Measurements from ENCODE around the gene MED15. TPM values are rescaled to one million over a fixed set of nuclear protein-coding genes. Genes with fewer than 3 reads are reported as not detected.

MED15 gene
- total RNA-seq, 1 donor from 2014 or later, result 83.6 TPM

DNA sequence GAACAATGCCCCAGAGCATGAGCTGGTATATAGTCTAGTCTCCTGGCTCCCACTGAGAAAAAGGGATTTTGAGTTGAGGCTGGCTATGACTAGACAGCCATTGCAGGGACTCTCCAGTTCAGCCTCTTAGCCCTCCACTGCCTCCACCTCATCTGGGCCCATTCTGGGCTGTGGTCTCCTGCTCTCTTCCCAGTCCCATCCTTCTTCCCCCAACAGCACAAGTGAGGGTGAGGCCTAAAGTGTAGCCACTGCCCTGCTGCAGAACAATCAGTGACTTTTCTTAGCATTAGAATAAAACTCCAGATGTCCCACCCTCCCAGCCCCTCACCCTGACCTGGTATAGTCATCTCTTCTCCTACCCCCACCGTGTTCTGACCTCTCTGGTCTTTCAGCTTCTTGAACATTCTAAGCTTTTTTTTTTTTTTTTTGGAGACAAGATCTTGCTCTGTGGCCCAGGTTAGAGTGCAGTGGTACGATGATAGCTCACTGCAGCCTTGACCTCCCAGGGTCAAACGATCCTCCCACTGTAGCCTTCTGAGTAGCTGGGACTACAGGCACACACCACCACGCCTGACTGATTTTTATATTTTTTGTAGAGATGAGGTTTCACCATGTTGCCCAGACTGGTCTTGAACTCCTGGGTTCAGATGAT is 4.3 kb downstream of the MED15 start:
- Mint-ChIP-seq H3K27me3 (ENCODE audit: unreplicated experiment) (peaks cover 3% of the 10 kb centered on the region), H3K9me3 (ENCODE audit: unreplicated experiment) (peaks cover 4% of the 10 kb centered on the region), H3K4me3 (ENCODE audit: unreplicated experiment) (no peak overlapping the region), H3K36me3 (ENCODE audit: unreplicated experiment) (no peaks in the 10 kb centered on the region), H3K4me1 (ENCODE audit: low read depth, unreplicated experiment) (peaks cover 21% of the 10 kb centered on the region), H3K27ac (ENCODE audit: unreplicated experiment) (peak overlapping the region; percentile 28)
- no peak for DNase-seq
- TF ChIP-seq CTCF (IDR thresholded peaks at IDR 0.05; ENCODE audit: partially characterized antibody, unreplicated experiment), result no peak

DNA sequence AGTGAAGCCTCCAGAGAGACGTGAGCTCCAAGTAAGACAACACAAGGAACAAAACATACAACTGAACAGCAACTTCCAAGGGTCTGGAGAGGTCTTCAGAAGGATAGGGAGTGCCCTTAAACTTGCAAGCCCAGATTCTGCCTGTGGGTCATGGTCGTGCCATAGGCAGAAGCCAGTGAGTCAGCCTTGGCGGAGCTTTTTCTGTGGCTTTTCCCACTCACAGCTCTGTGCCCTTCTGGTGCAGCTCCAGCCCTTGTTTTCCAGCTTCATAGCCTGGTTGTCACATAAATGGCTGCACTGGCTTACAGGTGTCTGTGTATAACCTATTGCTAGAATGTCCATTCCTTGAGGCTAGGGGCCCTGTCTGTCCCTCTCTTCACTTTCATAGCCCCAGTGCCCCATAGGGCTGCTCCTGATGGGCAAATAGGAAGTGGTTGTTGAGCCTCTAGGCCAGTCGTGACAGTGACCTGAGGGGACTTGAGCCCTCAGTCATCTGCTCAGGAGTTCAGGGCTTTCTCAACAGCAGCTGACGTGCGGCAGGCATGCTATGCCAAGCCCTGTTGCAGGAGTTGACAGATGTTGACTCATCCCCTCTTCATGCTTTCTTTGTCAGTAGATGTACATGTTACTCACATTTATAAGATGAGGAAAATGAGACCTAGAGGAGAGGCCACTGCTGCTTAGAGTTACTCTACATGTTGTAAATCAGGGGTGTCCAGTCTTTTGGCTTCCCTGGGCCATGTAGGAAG is 7.4 kb downstream of the MED15 start:
- Mint-ChIP-seq H3K27me3 (ENCODE audit: unreplicated experiment) (peaks cover 3% of the 10 kb centered on the region), H3K9me3 (ENCODE audit: unreplicated experiment) (peaks cover 1% of the 10 kb centered on the region), H3K4me1 (ENCODE audit: low read depth, unreplicated experiment) (peaks cover 6% of the 10 kb centered on the region), H3K36me3 (ENCODE audit: unreplicated experiment) (no peaks in the 10 kb centered on the region), H3K27ac (ENCODE audit: unreplicated experiment) (no peak overlapping the region), H3K4me3 (ENCODE audit: unreplicated experiment) (no peak overlapping the region)
- no peak for TF ChIP-seq CTCF (IDR thresholded peaks at IDR 0.05; ENCODE audit: partially characterized antibody, unreplicated experiment)
- no peak for DNase-seq

- Mint-ChIP-seq H3K9me3 (ENCODE audit: unreplicated experiment) (peaks cover 3% of the 10 kb centered on the region), H3K27me3 (ENCODE audit: unreplicated experiment) (peaks cover 3% of the 10 kb centered on the region), H3K4me3 (ENCODE audit: unreplicated experiment) (no peak overlapping the region), H3K27ac (ENCODE audit: unreplicated experiment) (no peak overlapping the region), H3K4me1 (ENCODE audit: low read depth, unreplicated experiment) (peaks cover 5% of the 10 kb centered on the region), H3K36me3 (ENCODE audit: unreplicated experiment) (no peaks in the 10 kb centered on the region)
- TF ChIP-seq CTCF (IDR thresholded peaks at IDR 0.05; ENCODE audit: partially characterized antibody, unreplicated experiment), result no peak
- DNase-seq, result no peak
These were observed 9.0 kb downstream of the MED15 start for GRCh38 chr22:20516399-20516798.

DNA sequence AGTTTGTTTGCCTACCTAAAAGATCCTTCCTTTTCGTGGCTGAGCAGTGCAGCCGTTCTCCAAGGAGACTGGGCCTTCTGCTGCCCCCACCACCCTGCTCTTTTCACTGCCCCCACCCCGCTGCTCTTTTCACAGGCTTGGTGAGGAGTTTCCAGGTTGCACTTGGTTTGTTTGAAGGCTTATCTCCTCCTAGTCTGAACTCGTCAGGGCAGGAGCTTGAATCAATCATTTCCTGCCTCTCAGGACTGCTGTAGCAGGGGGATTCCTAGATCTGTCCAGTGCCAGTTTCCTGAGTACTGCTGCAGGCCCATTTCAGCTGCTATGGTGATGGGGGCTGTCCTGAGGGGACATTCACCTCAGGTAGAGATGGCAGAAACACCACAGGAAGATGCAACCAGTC is 10.0 kb downstream of the MED15 start:
- peaks cover 3% of the 10 kb centered on the region for H3K27me3 Mint-ChIP-seq (ENCODE audit: unreplicated experiment)
- no peaks in the 10 kb centered on the region for H3K36me3 Mint-ChIP-seq (ENCODE audit: unreplicated experiment)
- H3K27ac Mint-ChIP-seq (ENCODE audit: unreplicated experiment), result peak overlapping the region; percentile 16
- no peak overlapping the region for H3K4me3 Mint-ChIP-seq (ENCODE audit: unreplicated experiment)
- DNase-seq, result no peak
- no peak for TF ChIP-seq CTCF (IDR thresholded peaks at IDR 0.05; ENCODE audit: partially characterized antibody, unreplicated experiment)
- H3K9me3 Mint-ChIP-seq (ENCODE audit: unreplicated experiment), result peaks cover 3% of the 10 kb centered on the region
- peaks cover 7% of the 10 kb centered on the region for H3K4me1 Mint-ChIP-seq (ENCODE audit: low read depth, unreplicated experiment)
